ENCODE measurements around the gene TSPAN5.

DNA sequence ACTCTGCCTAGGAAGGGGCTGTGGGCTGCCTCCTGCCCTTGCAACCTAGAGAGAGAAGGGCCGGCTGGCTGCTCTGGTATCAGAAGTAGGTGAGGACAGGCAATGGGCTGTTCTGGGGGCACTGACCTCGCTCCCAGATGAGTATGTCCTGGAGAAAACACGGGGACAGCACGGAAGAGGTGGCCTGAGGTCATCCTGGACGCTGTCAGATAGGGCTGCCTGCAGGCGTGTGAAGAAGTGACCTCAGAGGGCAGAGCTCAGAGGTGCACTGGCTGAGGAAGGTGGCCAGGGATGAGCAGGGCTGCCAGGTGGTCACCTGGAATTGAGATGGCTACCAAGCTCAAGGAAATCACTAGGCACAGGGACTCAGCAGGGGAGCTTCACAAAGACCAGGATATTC, 159.6 kb downstream of the TSPAN5 start:
- TF ChIP-seq, protein P1, sequence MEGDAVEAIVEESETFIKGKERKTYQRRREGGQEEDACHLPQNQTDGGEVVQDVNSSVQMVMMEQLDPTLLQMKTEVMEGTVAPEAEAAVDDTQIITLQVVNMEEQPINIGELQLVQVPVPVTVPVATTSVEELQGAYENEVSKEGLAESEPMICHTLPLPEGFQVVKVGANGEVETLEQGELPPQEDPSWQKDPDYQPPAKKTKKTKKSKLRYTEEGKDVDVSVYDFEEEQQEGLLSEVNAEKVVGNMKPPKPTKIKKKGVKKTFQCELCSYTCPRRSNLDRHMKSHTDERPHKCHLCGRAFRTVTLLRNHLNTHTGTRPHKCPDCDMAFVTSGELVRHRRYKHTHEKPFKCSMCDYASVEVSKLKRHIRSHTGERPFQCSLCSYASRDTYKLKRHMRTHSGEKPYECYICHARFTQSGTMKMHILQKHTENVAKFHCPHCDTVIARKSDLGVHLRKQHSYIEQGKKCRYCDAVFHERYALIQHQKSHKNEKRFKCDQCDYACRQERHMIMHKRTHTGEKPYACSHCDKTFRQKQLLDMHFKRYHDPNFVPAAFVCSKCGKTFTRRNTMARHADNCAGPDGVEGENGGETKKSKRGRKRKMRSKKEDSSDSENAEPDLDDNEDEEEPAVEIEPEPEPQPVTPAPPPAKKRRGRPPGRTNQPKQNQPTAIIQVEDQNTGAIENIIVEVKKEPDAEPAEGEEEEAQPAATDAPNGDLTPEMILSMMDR (IDR thresholded peaks at IDR 0.05), result no peak
- no peak for TF ChIP-seq POLR2A (IDR thresholded peaks at IDR 0.05)
- no peak for TF ChIP-seq EP300 (IDR thresholded peaks at IDR 0.05)

Measured in stomach (tissue), 4 donors.